T-helper 17 cell (primary cell): ENCODE measurements around the gene SLC25A23. TPM values are rescaled to one million over a fixed set of nuclear protein-coding genes. Genes with fewer than 3 reads are reported as not detected.
"Not testable (repeated sequence)": the region's sequence is repeated elsewhere in the genome, so short reads cannot be mapped to it uniquely, and the experiment has no call there.

Experiments used
- ATAC-seq: fragments of 150-1000 bp; cut with Tn5 transposase; 2 replicates; pipeline ENCODE4 v1.10.0; 2021; ENCODE audit warnings: mild to moderate bottlenecking, moderate library complexity
- DNase-seq, 3 donors: peaks; one replicate each; pipeline versions ENCODE4 v3.0.0 to v3.0.0-alpha.2; 2020 to 2021
- H3K9me3 ChIP-seq: one replicate; pipeline ENCODE4 v1.7.0; 2013; ENCODE audit warnings: low read length, mild to moderate bottlenecking; ENCODE audit not compliant: control insufficient read depth, poor library complexity, severe bottlenecking
- H3K27ac Mint-ChIP-seq: one replicate; pipeline ENCODE4 v1.8.0; 2022; ENCODE audit warnings: mild to moderate bottlenecking, moderate library complexity, mixed read lengths
- H3K27me3 Mint-ChIP-seq: one replicate; pipeline ENCODE4 v1.8.0; 2022; ENCODE audit warnings: mixed read lengths
- H3K36me3 Mint-ChIP-seq: one replicate; pipeline ENCODE4 v1.8.0; 2022; ENCODE audit warnings: low read depth, mixed read lengths
- H3K4me1 Mint-ChIP-seq: one replicate; pipeline ENCODE4 v1.8.0; 2022; ENCODE audit warnings: mild to moderate bottlenecking, mixed read lengths
- H3K4me3 Mint-ChIP-seq: one replicate; pipeline ENCODE4 v1.8.0; 2022; ENCODE audit warnings: mild to moderate bottlenecking, moderate library complexity, mixed read lengths
- total RNA-seq, 4 donors: library from RNA in 2 of 4; stranded (reverse) in 2 of 4; gene quantifications; one replicate each; pipeline ENCODE4 v1.2.3 and lab custom pipeline; 2022 to 2026

SLC25A23 gene
- total RNA-seq (10 to 100 TPM in 1 of 2 donors, 1 to 10 TPM in 1; 9.6 to 11.3 TPM), total RNA-seq (lab: John Stamatoyannopoulos, UW) (6.6 to 8.0 reads per million in 2 donors)

- no peaks in the 10 kb centered on the region for H3K9me3 ChIP-seq
- DNase-seq: peak; percentile 40 to 55 (median 48)
- peak; percentile 13 for ATAC-seq
- Mint-ChIP-seq H3K27ac (peak within 1 kb of the TSS; percentile 95), H3K4me1 (peaks cover 12% of the 10 kb centered on the region), H3K27me3 (no peaks in the 10 kb centered on the region), H3K4me3 (peak within 1 kb of the TSS; percentile 100), H3K36me3 (peaks cover 3% of the 10 kb centered on the region)
These were observed at the start of gene SLC25A23 for GRCh38 chr19:6459262-6460098. Gene SLC25A23, minus strand, starts transcription at chr19:6459792. Its CDS starts 164 bp downstream, at chr19:6459628.

GRCh38 chr19:6508028-6508771 lies 48.6 kb upstream of the SLC25A23 start:
- not testable (repeated sequence) for H3K4me3 Mint-ChIP-seq, H3K27me3 Mint-ChIP-seq, H3K9me3 ChIP-seq, H3K36me3 Mint-ChIP-seq, ATAC-seq, H3K27ac Mint-ChIP-seq, DNase-seq
- peaks cover 10% of the 10 kb centered on the region for H3K4me1 Mint-ChIP-seq

- no peak overlapping the region for H3K27ac Mint-ChIP-seq
- H3K27me3 Mint-ChIP-seq: peaks cover 23% of the 10 kb centered on the region
- peak overlapping the region; percentile 79 for H3K4me3 Mint-ChIP-seq
- ATAC-seq (no peak), DNase-seq (no peak)
- peaks cover 12% of the 10 kb centered on the region for H3K4me1 Mint-ChIP-seq
- no peaks in the 10 kb centered on the region for H3K9me3 ChIP-seq
- H3K36me3 Mint-ChIP-seq: no peaks in the 10 kb centered on the region
These were observed 44.0 kb upstream of the SLC25A23 start for GRCh38 chr19:6503407-6504201.

- peak; percentile 24 for ATAC-seq
- H3K27ac Mint-ChIP-seq: peak within 1 kb of the TSS; percentile 41
These were observed 42.4 kb upstream of the SLC25A23 start, which contains the start of gene TUBB4A for GRCh38 chr19:6501740-6502648. Gene TUBB4A, minus strand, starts transcription at chr19:6502309. Its CDS starts 97 bp downstream, at chr19:6502212.

GRCh38 chr19:6500837-6501739 lies 41.5 kb upstream of the SLC25A23 start:
- ATAC-seq: no peak

More at GRCh38 chr19:6501740-6502648, 42.4 kb upstream of the SLC25A23 start, which contains the start of gene TUBB4A:
- Mint-ChIP-seq H3K4me3 (peak within 1 kb of the TSS; percentile 90), H3K27me3 (peaks cover 23% of the 10 kb centered on the region), H3K36me3 (no peaks in the 10 kb centered on the region), H3K4me1 (peaks cover 12% of the 10 kb centered on the region)
- no peak for DNase-seq
- H3K9me3 ChIP-seq: no peaks in the 10 kb centered on the region

GRCh38 chr19:6499052-6499790 lies 39.6 kb upstream of the SLC25A23 start:
- H3K9me3 ChIP-seq: no peaks in the 10 kb centered on the region
- Mint-ChIP-seq H3K27ac (peak overlapping the region; percentile 66), H3K4me1 (peaks cover 3% of the 10 kb centered on the region), H3K36me3 (no peaks in the 10 kb centered on the region), H3K27me3 (peaks cover 23% of the 10 kb centered on the region), H3K4me3 (no peak overlapping the region)
- ATAC-seq (no peak), DNase-seq (no peak)

More at GRCh38 chr19:6500837-6501739, 41.5 kb upstream of the SLC25A23 start:
- H3K27me3 Mint-ChIP-seq: peaks cover 23% of the 10 kb centered on the region
- peaks cover 11% of the 10 kb centered on the region for H3K4me1 Mint-ChIP-seq
- H3K9me3 ChIP-seq: no peaks in the 10 kb centered on the region
- H3K27ac Mint-ChIP-seq: peak overlapping the region; percentile 41
- DNase-seq: no peak
- no peaks in the 10 kb centered on the region for H3K36me3 Mint-ChIP-seq
- H3K4me3 Mint-ChIP-seq: peak overlapping the region; percentile 90

- H3K4me3 Mint-ChIP-seq: no peak overlapping the region
- H3K36me3 Mint-ChIP-seq: no peaks in the 10 kb centered on the region
- no peaks in the 10 kb centered on the region for H3K9me3 ChIP-seq
- peaks cover 18% of the 10 kb centered on the region for H3K27me3 Mint-ChIP-seq
- peaks cover 3% of the 10 kb centered on the region for H3K4me1 Mint-ChIP-seq
- no peak for ATAC-seq
- peak overlapping the region; percentile 66 for H3K27ac Mint-ChIP-seq
- DNase-seq: no peak
These were observed 38.9 kb upstream of the SLC25A23 start for GRCh38 chr19:6498294-6499036.

- Mint-ChIP-seq H3K36me3 (no peaks in the 10 kb centered on the region), H3K4me3 (no peak overlapping the region), H3K27ac (no peak overlapping the region), H3K27me3 (peaks cover 3% of the 10 kb centered on the region), H3K4me1 (no peaks in the 10 kb centered on the region)
- no peak for ATAC-seq
- no peaks in the 10 kb centered on the region for H3K9me3 ChIP-seq
- no peak for DNase-seq
These were observed 36.4 kb upstream of the SLC25A23 start for GRCh38 chr19:6495947-6496346.

GRCh38 chr19:6494438-6495036 lies 34.9 kb upstream of the SLC25A23 start:
- ATAC-seq (no peak), DNase-seq (no peak)
- no peak overlapping the region for H3K4me3 Mint-ChIP-seq
- H3K27ac Mint-ChIP-seq: no peak overlapping the region
- peaks cover 5% of the 10 kb centered on the region for H3K4me1 Mint-ChIP-seq
- no peaks in the 10 kb centered on the region for H3K9me3 ChIP-seq
- H3K36me3 Mint-ChIP-seq: no peaks in the 10 kb centered on the region
- H3K27me3 Mint-ChIP-seq: no peaks in the 10 kb centered on the region
